ENCODE data around the gene SETX. TPM values are rescaled to one million over a fixed set of nuclear protein-coding genes. Genes with fewer than 3 reads are reported as not detected.

Gene SETX
- total RNA-seq, 1 experiment from 2014 or later: 44.3 TPM

- Histone ChIP-seq H2AK5ac (ENCODE audit: insufficient read length, low read length) (no peak overlapping the region), H3T11ph (ENCODE audit: low read length) (no peak overlapping the region), H3K4me1 (ENCODE audit: insufficient read depth, low read length) (no peaks in the 10 kb centered on the region), H3K4ac (ENCODE audit: low read depth, low read length) (no peak overlapping the region), H2BK12ac (ENCODE audit: insufficient read length, low read depth, low read length) (no peak overlapping the region), H3K18ac (ENCODE audit: insufficient read length, low read depth, low read length) (no peak overlapping the region), H4K5ac (ENCODE audit: insufficient read length, low read depth, low read length) (no peak overlapping the region), H3K56ac (ENCODE audit: insufficient read length, low read depth, low read length) (no peak overlapping the region), H3K14ac (ENCODE audit: insufficient read depth, low read length) (no peak overlapping the region), H4K8ac (replicated peaks; ENCODE audit: insufficient read length, low read depth, low read length) (no peak overlapping the region), H3K4me2 (ENCODE audit: insufficient read depth, insufficient read length, low read length) (no peak overlapping the region), H3K9me3 (ENCODE audit: control insufficient read depth, low read depth, low read length) (no peaks in the 10 kb centered on the region), H4K20me1 (ENCODE audit: control insufficient read depth, insufficient read depth, insufficient read length) (no peaks in the 10 kb centered on the region), H2BK20ac (ENCODE audit: low read depth, low read length, poor library complexity, severe bottlenecking) (no peak overlapping the region), H4K91ac (ENCODE audit: insufficient read length, low read depth, low read length) (no peak overlapping the region), H3K9ac (ENCODE audit: extremely low read depth, insufficient read length, low read length) (no peak overlapping the region), H3K79me2 (ENCODE audit: insufficient read depth, low read length) (no peaks in the 10 kb centered on the region), H3K79me1 (ENCODE audit: insufficient read depth, low read depth, low read length, poor library complexity, severe bottlenecking) (no peaks in the 10 kb centered on the region), H2BK5ac (ENCODE audit: insufficient read length, low read length) (no peak overlapping the region), H3K23me2 (ENCODE audit: insufficient read length, low read depth, low read length, poor library complexity, severe bottlenecking) (no peaks in the 10 kb centered on the region), H2BK120ac (ENCODE audit: low read depth, low read length, poor library complexity, severe bottlenecking) (no peak overlapping the region), H3K27ac (ENCODE audit: insufficient read length, low read depth, low read length) (no peak overlapping the region), H2BK15ac (ENCODE audit: low read depth, low read length) (no peak overlapping the region), H3K23ac (ENCODE audit: insufficient read length, low read depth, low read length) (no peak overlapping the region), H3K27me3 (ENCODE audit: insufficient read depth, low read length) (no peaks in the 10 kb centered on the region), H2AFZ (ENCODE audit: low read length) (no peak overlapping the region)
- Mint-ChIP-seq H3K4me1 (peaks cover 0 to 8% of the 10 kb centered on the region in 2 experiments; a peak in 2 of 4 replicates), H3K27me3 (ENCODE audit: low read depth) (peaks cover 9% of the 10 kb centered on the region), H3K4me3 (no peak overlapping the region), H3K36me3 (ENCODE audit: insufficient read depth in 1 of 3, low read depth in 3 of 3) (no peaks in the 10 kb centered on the region), H3K9me3 (no peaks in the 10 kb centered on the region), H3K27ac (no peak overlapping the region)
- TF ChIP-seq, protein P1, sequence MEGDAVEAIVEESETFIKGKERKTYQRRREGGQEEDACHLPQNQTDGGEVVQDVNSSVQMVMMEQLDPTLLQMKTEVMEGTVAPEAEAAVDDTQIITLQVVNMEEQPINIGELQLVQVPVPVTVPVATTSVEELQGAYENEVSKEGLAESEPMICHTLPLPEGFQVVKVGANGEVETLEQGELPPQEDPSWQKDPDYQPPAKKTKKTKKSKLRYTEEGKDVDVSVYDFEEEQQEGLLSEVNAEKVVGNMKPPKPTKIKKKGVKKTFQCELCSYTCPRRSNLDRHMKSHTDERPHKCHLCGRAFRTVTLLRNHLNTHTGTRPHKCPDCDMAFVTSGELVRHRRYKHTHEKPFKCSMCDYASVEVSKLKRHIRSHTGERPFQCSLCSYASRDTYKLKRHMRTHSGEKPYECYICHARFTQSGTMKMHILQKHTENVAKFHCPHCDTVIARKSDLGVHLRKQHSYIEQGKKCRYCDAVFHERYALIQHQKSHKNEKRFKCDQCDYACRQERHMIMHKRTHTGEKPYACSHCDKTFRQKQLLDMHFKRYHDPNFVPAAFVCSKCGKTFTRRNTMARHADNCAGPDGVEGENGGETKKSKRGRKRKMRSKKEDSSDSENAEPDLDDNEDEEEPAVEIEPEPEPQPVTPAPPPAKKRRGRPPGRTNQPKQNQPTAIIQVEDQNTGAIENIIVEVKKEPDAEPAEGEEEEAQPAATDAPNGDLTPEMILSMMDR (conservative IDR thresholded peaks at IDR 0.05): no peak
- WGBS (ENCODE audit: extremely low coverage, insufficient read length, low lambda C conversion rate): no CpG with 5 or more reads among the region's 3 CpGs
- DNase-seq: no peak
Measured at GRCh38 chr9:132232522-132232921, 122.3 kb downstream of the SETX start.
